Right lobe of liver (tissue), 6 donors: ENCODE results near the gene THAP5. TPM values are rescaled to one million over a fixed set of nuclear protein-coding genes. Genes with fewer than 3 reads are reported as not detected.
A peak's percentile ranks its signal among the peaks of the same experiment; 100 is the strongest.

Source experiments
- ATAC-seq, 4 donors: fragments of 200-7000 bp; cut with Tn5 transposase; one replicate each; pipeline ENCODE4 v1.9.1; 2020; ENCODE audit warnings: mild to moderate bottlenecking in 4 of 4, moderate library complexity in 4 of 4
- DNase-seq, 3 donors: peaks; one replicate each; pipeline ENCODE4 v3.0.0-alpha.2; 2020
- H3K27ac ChIP-seq, 3 donors: fragments of 200-600 bp; one replicate each; pipeline ENCODE4 v1.8.0; 2022
- H3K27me3 ChIP-seq, 2 donors: fragments of 200-600 bp; one replicate each; pipeline ENCODE4 v1.8.0; 2022
- H3K36me3 ChIP-seq, 4 donors: fragments of 200-600 bp; sonication (generic) in 1 of 4; one replicate each; pipeline versions ENCODE4 v1.5.1 to v1.8.0; 2017 to 2022; ENCODE audit warnings: control low read depth in 1 of 4
- H3K4me1 ChIP-seq, 4 donors: fragments of 200-600 bp; sonication (generic) in 1 of 4; one replicate each; pipeline versions ENCODE4 v1.5.1 to v1.8.0; 2017 to 2022; ENCODE audit warnings: control low read depth in 1 of 4
- H3K4me3 ChIP-seq, 3 donors: fragments of 200-600 bp; one replicate each; pipeline ENCODE4 v1.8.0; 2022
- H3K9me3 ChIP-seq, 4 donors: fragments of 200-600 bp; sonication (generic) in 1 of 4; one replicate each; pipeline versions ENCODE4 v1.5.1 to v1.8.0; 2017 to 2022; ENCODE audit warnings: control low read depth in 1 of 4
- POLR2A ChIP-seq: fragments of 450-650 bp; IDR thresholded peaks from one replicate; pipeline ENCODE4 v1.6.1; 2017; ENCODE audit warnings: antibody characterized with exemption, mild to moderate bottlenecking
- WGBS: methylation state at CpG from one replicate; pipeline ENCODE4 v1.1.6; 2018; ENCODE audit warnings: low coverage, low lambda C conversion rate; ENCODE audit not compliant: insufficient coverage; ENCODE audit errors: missing lambda C conversion rate; 5-methylcytosine and 5-hydroxymethylcytosine counted together
- intact Hi-C, 2 donors: fragments of 100-400 bp; cut with DNase I; formaldehyde crosslinking; loops; one replicate each; pipeline versions ENCODE4 v1.11.2 to v1.14.1; 2022
- total RNA-seq, 6 experiments: library from RNA; depleted of rRNA in 2 of 6; stranded (reverse); fragments of >200 nt in 2 of 6; fragmentation: NEBNext Ultra II Directional in 3 of 6; extraction: Animal tissue kit (Norgen Biotek cat#: 25700) in 3 of 6; gene quantifications; one replicate each; pipeline versions ENCODE4 v1.1.0 to v1.2.4, GENCODE V29; 2016 to 2023
- TF ChIP-seq, protein P1 (sequence below), 4 donors: fragments of 200-600 bp in 3 of 4; fragments of 450-650 bp in 1 of 4; IDR thresholded peaks; one replicate each; pipeline versions ENCODE4 v1.5.1 to v1.8.0; 2016 to 2022; ENCODE audit warnings: antibody characterized with exemption in 4 of 4, mild to moderate bottlenecking in 2 of 4
- donor health status: DM: no; HTN: yes; CAD: no.
- donor health status: DM: no; HTN: no; CAD: no.
- donor health status: DM: no; HTN: no; CAD: no.
- donor health status: DM: no; HTN: yes; CAD: no.
- donor health status: DM: no; HTN: yes; CAD: no.

The THAP5 gene
- total RNA-seq, 6 experiments from 2014 or later = 15.5 to 17.9 (median 17.3) TPM

DNA sequence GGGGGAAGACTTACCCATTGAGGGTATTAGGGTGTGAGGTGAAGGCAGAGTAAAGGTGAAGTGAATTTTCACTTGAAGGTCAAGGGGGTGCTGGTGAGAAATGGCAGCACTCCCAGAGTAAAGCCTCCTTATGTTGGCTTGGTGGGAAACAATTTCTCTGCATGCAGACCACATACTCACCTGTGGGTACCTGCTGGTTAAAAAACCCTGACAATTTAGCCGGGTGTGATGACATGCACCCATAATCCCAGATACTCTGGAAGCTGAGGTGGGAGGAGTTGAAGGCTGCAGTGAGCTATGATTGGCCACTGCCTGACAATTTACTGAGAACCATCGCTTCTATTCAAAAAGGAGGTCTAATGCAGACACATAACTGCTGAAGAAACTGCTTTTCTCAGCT lies 5.7 kb upstream of the THAP5 start:
- 100% methylated on average over 1 of the region's 2 CpGs for WGBS

GRCh38 chr7:108572480-108572879 lies 3.0 kb upstream of the THAP5 start:
- WGBS = 79% methylated on average over 2 of the region's 2 CpGs
- H3K9me3 ChIP-seq = no peaks in the 10 kb centered on the region
- H3K4me3 ChIP-seq = no peak overlapping the region
- peaks cover 0 to 38% (median 12%) of the 10 kb centered on the region in 4 donors for H3K4me1 ChIP-seq
- intact Hi-C loops = no loop called here
- no peak for TF ChIP-seq POLR2A
- TF ChIP-seq, protein P1, sequence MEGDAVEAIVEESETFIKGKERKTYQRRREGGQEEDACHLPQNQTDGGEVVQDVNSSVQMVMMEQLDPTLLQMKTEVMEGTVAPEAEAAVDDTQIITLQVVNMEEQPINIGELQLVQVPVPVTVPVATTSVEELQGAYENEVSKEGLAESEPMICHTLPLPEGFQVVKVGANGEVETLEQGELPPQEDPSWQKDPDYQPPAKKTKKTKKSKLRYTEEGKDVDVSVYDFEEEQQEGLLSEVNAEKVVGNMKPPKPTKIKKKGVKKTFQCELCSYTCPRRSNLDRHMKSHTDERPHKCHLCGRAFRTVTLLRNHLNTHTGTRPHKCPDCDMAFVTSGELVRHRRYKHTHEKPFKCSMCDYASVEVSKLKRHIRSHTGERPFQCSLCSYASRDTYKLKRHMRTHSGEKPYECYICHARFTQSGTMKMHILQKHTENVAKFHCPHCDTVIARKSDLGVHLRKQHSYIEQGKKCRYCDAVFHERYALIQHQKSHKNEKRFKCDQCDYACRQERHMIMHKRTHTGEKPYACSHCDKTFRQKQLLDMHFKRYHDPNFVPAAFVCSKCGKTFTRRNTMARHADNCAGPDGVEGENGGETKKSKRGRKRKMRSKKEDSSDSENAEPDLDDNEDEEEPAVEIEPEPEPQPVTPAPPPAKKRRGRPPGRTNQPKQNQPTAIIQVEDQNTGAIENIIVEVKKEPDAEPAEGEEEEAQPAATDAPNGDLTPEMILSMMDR (IDR thresholded peaks at IDR 0.05) = no peak
- H3K27ac ChIP-seq = no peak overlapping the region
- H3K36me3 ChIP-seq = peaks cover 0 to 32% (median 16%) of the 10 kb centered on the region in 4 donors
- no peaks in the 10 kb centered on the region for H3K27me3 ChIP-seq
- ATAC-seq = no peak
- no peak for DNase-seq

More for the DNA sequence above, 5.7 kb upstream of the THAP5 start:
- no peak overlapping the region for H3K4me3 ChIP-seq
- ATAC-seq (no peak), DNase-seq (no peak)
- H3K4me1 ChIP-seq = peaks cover 0 to 27% (median 12%) of the 10 kb centered on the region in 4 donors
- intact Hi-C loops = no loop called here
- TF ChIP-seq, protein P1 (IDR thresholded peaks at IDR 0.05) = no peak
- TF ChIP-seq POLR2A = no peak
- H3K9me3 ChIP-seq = no peaks in the 10 kb centered on the region
- no peaks in the 10 kb centered on the region for H3K27me3 ChIP-seq
- H3K27ac ChIP-seq = no peak overlapping the region
- peaks cover 0 to 32% (median 16%) of the 10 kb centered on the region in 4 donors for H3K36me3 ChIP-seq

GRCh38 chr7:108570146-108570755 lies 745 bp upstream of the THAP5 start:
- peaks cover 0 to 46% (median 12%) of the 10 kb centered on the region in 4 donors for H3K4me1 ChIP-seq
- intact Hi-C loops = no loop called here
- 0% methylated on average over 19 of the region's 36 CpGs for WGBS

GRCh38 chr7:108568801-108569380 lies 615 bp downstream of the THAP5 start:
- DNase-seq = no peak
- H3K4me3 ChIP-seq = peak overlapping the region; percentile 78 to 85 (median 84)
- no peak for TF ChIP-seq POLR2A
- TF ChIP-seq, protein P1 (IDR thresholded peaks at IDR 0.05) = no peak
- peak overlapping the region; percentile 96 to 97 (median 96) for H3K27ac ChIP-seq
- peaks cover 3 to 25% (median 9%) of the 10 kb centered on the region in 4 donors for H3K36me3 ChIP-seq
- 7% methylated on average over 12 of the region's 24 CpGs for WGBS
- H3K4me1 ChIP-seq = peaks cover 0 to 41% (median 10%) of the 10 kb centered on the region in 4 donors
- intact Hi-C loops = no loop called here
- ATAC-seq = no peak
- H3K27me3 ChIP-seq = no peaks in the 10 kb centered on the region
- H3K9me3 ChIP-seq = no peaks in the 10 kb centered on the region

More at GRCh38 chr7:108570146-108570755, 745 bp upstream of the THAP5 start:
- Histone ChIP-seq H3K27me3 (no peaks in the 10 kb centered on the region), H3K36me3 (peaks cover 0 to 28% (median 16%) of the 10 kb centered on the region in 4 donors), H3K4me3 (peak overlapping the region; percentile 78 to 85 (median 84)), H3K27ac (peak overlapping the region; percentile 96), H3K9me3 (no peaks in the 10 kb centered on the region)
- DNase-seq (peak; percentile 52 to 62 (median 53)), ATAC-seq (peak; percentile 36 to 56 (median 49))
- TF ChIP-seq POLR2A = no peak
- TF ChIP-seq, protein P1 (IDR thresholded peaks at IDR 0.05) = no peak
